Measurements from ENCODE around the gene TMEM200B. TPM values are rescaled to one million over a fixed set of nuclear protein-coding genes. Genes with fewer than 3 reads are reported as not detected.

The TMEM200B gene
- total and polyA plus RNA-seq, 10 of the 15 experiments (the other 5 are each of a cell fraction or from before 2014, with no cell fraction given) = 0.03 to 1.4 (median 0.08) TPM; not detected in 3

GRCh38 chr1:29077155-29077554 is 46.5 kb downstream of the TMEM200B start (continued):
- TF ChIP-seq BCLAF1 (IDR thresholded peaks at IDR 0.05) (no peak), NKRF (conservative IDR thresholded peaks at IDR 0.05) (no peak), PAX5 (IDR thresholded peaks at IDR 0.05; ENCODE audit: borderline replicate concordance, low read depth, low read length) (no peak)

Small RNAs within 50 kb of the gene (small RNA-seq; reads per million reads assigned to genes)
- gene RF02271 = not detected

Other genes with a start within 250 kb of the TMEM200B start
- gene EPB41, start 209.3 kb downstream of the TMEM200B start, total RNA-seq (2014; rRNA removed) = 69.8 and 70.6 TPM in 2 replicates
- 77.6 and 82.2 TPM in 2 replicates for gene EPB41, start 209.3 kb downstream of the TMEM200B start, total RNA-seq (2014; rRNA removed; fragmentation: Illumina TruSeq; extraction: Trizol)
- gene EPB41, start 209.3 kb downstream of the TMEM200B start, total RNA-seq (2021) = 61.1 and 64.2 TPM in 2 replicates
- 72.0 and 80.0 TPM in 2 replicates for gene EPB41, start 209.3 kb downstream of the TMEM200B start, polyA plus RNA-seq (2011; rRNA removed)
- gene EPB41, start 209.3 kb downstream of the TMEM200B start, polyA plus RNA-seq (2014; fragmentation: Illumina TruSeq; extraction: Trizol) = 68.9 and 81.8 TPM in 2 replicates
- 1 to 10 TPM; 1.1 to 3.1 TPM for gene EPB41, start 209.3 kb downstream of the TMEM200B start, polyA plus RNA-seq (2014; fragmentation: Nextera tagmentation; extraction: Ambion mirVana)
- 52.7 and 53.4 TPM in 2 replicates for gene EPB41, start 209.3 kb downstream of the TMEM200B start, polyA plus RNA-seq (2014; rRNA removed)
- 10 to 100 TPM; 22.7 to 29.1 TPM for gene EPB41, start 209.3 kb downstream of the TMEM200B start, polyA plus RNA-seq (2016; fragmentation: Nextera tagmentation; extraction: Ambion mirVana)
- 52.0 and 56.3 TPM in 2 replicates for gene SRSF4, start 58.0 kb upstream of the TMEM200B start, total RNA-seq (2014; rRNA removed)
- gene SRSF4, start 58.0 kb upstream of the TMEM200B start, total RNA-seq (2014; rRNA removed; fragmentation: Illumina TruSeq; extraction: Trizol) = 63.4 and 64.7 TPM in 2 replicates
- 73.9 and 80.8 TPM in 2 replicates for gene SRSF4, start 58.0 kb upstream of the TMEM200B start, total RNA-seq (2021)
- gene SRSF4, start 58.0 kb upstream of the TMEM200B start, polyA plus RNA-seq (2011; rRNA removed) = 76.3 and 91.1 TPM in 2 replicates
- 107 and 109 TPM in 2 replicates for gene SRSF4, start 58.0 kb upstream of the TMEM200B start, polyA plus RNA-seq (2014; fragmentation: Illumina TruSeq; extraction: Trizol)
- 10 to 100 TPM; 17.2 to 26.4 TPM for gene SRSF4, start 58.0 kb upstream of the TMEM200B start, polyA plus RNA-seq (2014; fragmentation: Nextera tagmentation; extraction: Ambion mirVana)
- gene SRSF4, start 58.0 kb upstream of the TMEM200B start, polyA plus RNA-seq (2014; rRNA removed) = 94.3 and 100 TPM in 2 replicates
- gene SRSF4, start 58.0 kb upstream of the TMEM200B start, polyA plus RNA-seq (2016; fragmentation: Nextera tagmentation; extraction: Ambion mirVana) = 10 to 100 TPM; 91.2 to 93.2 TPM
- 33.6 and 45.3 TPM in 2 replicates for gene MECR, start 107.0 kb upstream of the TMEM200B start, total RNA-seq (2014; rRNA removed)
- 22.6 and 25.8 TPM in 2 replicates for gene MECR, start 107.0 kb upstream of the TMEM200B start, total RNA-seq (2014; rRNA removed; fragmentation: Illumina TruSeq; extraction: Trizol)
- 35.9 and 37.9 TPM in 2 replicates for gene MECR, start 107.0 kb upstream of the TMEM200B start, total RNA-seq (2021)
- 18.1 and 29.9 TPM in 2 replicates for gene MECR, start 107.0 kb upstream of the TMEM200B start, polyA plus RNA-seq (2011; rRNA removed)
- gene MECR, start 107.0 kb upstream of the TMEM200B start, polyA plus RNA-seq (2014; fragmentation: Illumina TruSeq; extraction: Trizol) = 22.8 and 41.5 TPM in 2 replicates
- gene MECR, start 107.0 kb upstream of the TMEM200B start, polyA plus RNA-seq (2014; fragmentation: Nextera tagmentation; extraction: Ambion mirVana) = 10 to 100 TPM in 1 of 2 experiments, 1 to 10 TPM in 1; 7.6 to 16.0 TPM
- gene MECR, start 107.0 kb upstream of the TMEM200B start, polyA plus RNA-seq (2014; rRNA removed) = 43.2 and 54.9 TPM in 2 replicates
- 10 to 100 TPM; 57.0 to 66.3 TPM for gene MECR, start 107.0 kb upstream of the TMEM200B start, polyA plus RNA-seq (2016; fragmentation: Nextera tagmentation; extraction: Ambion mirVana)
- gene PTPRU, start 112.6 kb upstream of the TMEM200B start, total RNA-seq (2014; rRNA removed) = 1.5 and 2.6 TPM in 2 replicates
- gene PTPRU, start 112.6 kb upstream of the TMEM200B start, total RNA-seq (2014; rRNA removed; fragmentation: Illumina TruSeq; extraction: Trizol) = 1.1 and 1.2 TPM in 2 replicates
- 1.5 and 2.5 TPM in 2 replicates for gene PTPRU, start 112.6 kb upstream of the TMEM200B start, total RNA-seq (2021)
- gene PTPRU, start 112.6 kb upstream of the TMEM200B start, polyA plus RNA-seq (2011; rRNA removed) = 0.06 and 0.20 TPM in 2 replicates
- gene PTPRU, start 112.6 kb upstream of the TMEM200B start, polyA plus RNA-seq (2014; fragmentation: Illumina TruSeq; extraction: Trizol) = 0.11 and 0.26 TPM in 2 replicates
- gene PTPRU, start 112.6 kb upstream of the TMEM200B start, polyA plus RNA-seq (2014; fragmentation: Nextera tagmentation; extraction: Ambion mirVana) = under 1 TPM; 0.04 to 0.05 TPM
- gene PTPRU, start 112.6 kb upstream of the TMEM200B start, polyA plus RNA-seq (2014; rRNA removed) = 0.99 and 1.4 TPM in 2 replicates
- 1 to 10 TPM in 1 of 2 experiments, under 1 TPM in 1; 0.48 to 1.3 TPM for gene PTPRU, start 112.6 kb upstream of the TMEM200B start, polyA plus RNA-seq (2016; fragmentation: Nextera tagmentation; extraction: Ambion mirVana)